SK-N-MC (cell line): ENCODE data around the gene GALM.
"Not testable (repeated sequence)": the region's sequence is repeated elsewhere in the genome, so short reads cannot be mapped to it uniquely, and the experiment has no call there.

ENCODE experiments used
- DNase-seq: peaks from one replicate; pipeline ENCODE4 v3.0.0-alpha.2; 2011; ENCODE audit warnings: low read depth, low spot score
- H3K27ac ChIP-seq: fragments of 200-600 bp; sonication (generic); 2 replicates; pipeline ENCODE4 v1.5.1; 2016; ENCODE audit warnings: mixed run types
- H3K36me3 ChIP-seq: fragments of 200-600 bp; sonication (generic); 2 replicates; pipeline ENCODE4 v1.6.1; 2017; ENCODE audit warnings: antibody characterized with exemption, low read length, mixed read lengths; ENCODE audit not compliant: insufficient read depth
- H3K4me3 ChIP-seq: fragments of 200-600 bp; sonication (generic); 2 replicates; pipeline ENCODE4 v1.5.1; 2016
- H3K9ac ChIP-seq: fragments of 200-600 bp; sonication (generic); 2 replicates; pipeline ENCODE4 v1.8.0; 2017; ENCODE audit warnings: mixed run types, mixed read lengths; ENCODE audit not compliant: insufficient read length
- H3K9me3 ChIP-seq: fragments of 200-600 bp; sonication (generic); 2 replicates; pipeline ENCODE4 v1.6.1; 2017; ENCODE audit warnings: low read depth, mild to moderate bottlenecking, antibody characterized with exemption, low read length, moderate library complexity, mixed read lengths
- EZH2 ChIP-seq: fragments of 200-600 bp; sonication (generic); IDR thresholded peaks from one replicate; pipeline ENCODE4 v1.6.1; 2017; ENCODE audit warnings: antibody characterized with exemption
- FOXP2 ChIP-seq: optimal IDR thresholded peaks from 2 replicates; pipeline ENCODE3; 2011; ENCODE audit warnings: mild to moderate bottlenecking, moderate library complexity; ENCODE audit not compliant: insufficient read depth; ENCODE audit errors: extremely low read length, control extremely low read depth
- POLR2AphosphoS5 ChIP-seq: IDR thresholded peaks from 2 replicates; pipeline ENCODE4 v1.6.1; 2012; ENCODE audit warnings: mild to moderate bottlenecking, low read depth, low read length, borderline replicate concordance

The GALM gene

GRCh38 chr2:38709567-38710194 lies 43.8 kb downstream of the GALM start:
- H3K27ac ChIP-seq, result no peak overlapping the region

GRCh38 chr2:38711558-38711957 lies 45.6 kb downstream of the GALM start:
- Histone ChIP-seq H3K9me3 (no peaks in the 10 kb centered on the region), H3K27ac (no peak overlapping the region), H3K9ac (no peak overlapping the region), H3K36me3 (no peaks in the 10 kb centered on the region), H3K4me3 (no peak overlapping the region)
- DNase-seq, result no peak
- TF ChIP-seq POLR2AphosphoS5 (no peak), FOXP2 (no peak), EZH2 (no peak)

More at GRCh38 chr2:38709567-38710194, 43.8 kb downstream of the GALM start:
- DNase-seq, result no peak
- H3K36me3 ChIP-seq, result no peaks in the 10 kb centered on the region
- no peak for TF ChIP-seq POLR2AphosphoS5
- H3K9me3 ChIP-seq, result no peaks in the 10 kb centered on the region
- no peak overlapping the region for H3K4me3 ChIP-seq
- H3K9ac ChIP-seq, result no peak overlapping the region

GRCh38 chr2:38712413-38712812 lies 46.5 kb downstream of the GALM start:
- Histone ChIP-seq H3K36me3 (no peaks in the 10 kb centered on the region), H3K9ac (no peak overlapping the region), H3K9me3 (no peaks in the 10 kb centered on the region), H3K4me3 (no peak overlapping the region), H3K27ac (no peak overlapping the region)
- no peak for DNase-seq
- no peak for TF ChIP-seq FOXP2
- no peak for TF ChIP-seq EZH2
- no peak for TF ChIP-seq POLR2AphosphoS5

- Histone ChIP-seq H3K9me3 (no peaks in the 10 kb centered on the region), H3K4me3 (no peak overlapping the region), H3K27ac (no peak overlapping the region), H3K36me3 (no peaks in the 10 kb centered on the region), H3K9ac (no peak overlapping the region)
- TF ChIP-seq POLR2AphosphoS5 (no peak), EZH2 (no peak), FOXP2 (no peak)
- DNase-seq, result no peak
Measured at GRCh38 chr2:38712871-38713270, 47.0 kb downstream of the GALM start.

- H3K27ac ChIP-seq, result no peak overlapping the region
- no peak for DNase-seq
- no peak overlapping the region for H3K4me3 ChIP-seq
- H3K9ac ChIP-seq, result no peak overlapping the region
- H3K9me3 ChIP-seq, result no peaks in the 10 kb centered on the region
- H3K36me3 ChIP-seq, result no peaks in the 10 kb centered on the region
- TF ChIP-seq POLR2AphosphoS5 (no peak), EZH2 (no peak), FOXP2 (no peak)
Measured at GRCh38 chr2:38713338-38713737, 47.4 kb downstream of the GALM start.

GRCh38 chr2:38714941-38715340 lies 49.0 kb downstream of the GALM start:
- H3K36me3 ChIP-seq, H3K9ac ChIP-seq, DNase-seq, H3K27ac ChIP-seq, H3K4me3 ChIP-seq, H3K9me3 ChIP-seq: not testable (repeated sequence)

- no peak overlapping the region for H3K9ac ChIP-seq
- no peak overlapping the region for H3K27ac ChIP-seq
- DNase-seq, result no peak
- no peaks in the 10 kb centered on the region for H3K36me3 ChIP-seq
- H3K4me3 ChIP-seq, result no peak overlapping the region
- H3K9me3 ChIP-seq, result no peaks in the 10 kb centered on the region
- TF ChIP-seq FOXP2 (no peak), POLR2AphosphoS5 (no peak), EZH2 (no peak)
Measured at GRCh38 chr2:38716185-38716584, 50.3 kb downstream of the GALM start.

- no peak overlapping the region for H3K9ac ChIP-seq
- H3K27ac ChIP-seq, result no peak overlapping the region
Measured at GRCh38 chr2:38718601-38719000, 52.7 kb downstream of the GALM start.

GRCh38 chr2:38719706-38720105 lies 53.8 kb downstream of the GALM start:
- no peaks in the 10 kb centered on the region for H3K9me3 ChIP-seq
- H3K9ac ChIP-seq, result no peak overlapping the region
- no peak overlapping the region for H3K4me3 ChIP-seq
- TF ChIP-seq FOXP2, result no peak
- TF ChIP-seq POLR2AphosphoS5, result no peak
- no peak for TF ChIP-seq EZH2
- no peak for DNase-seq
- no peaks in the 10 kb centered on the region for H3K36me3 ChIP-seq
- no peak overlapping the region for H3K27ac ChIP-seq

More at GRCh38 chr2:38718601-38719000, 52.7 kb downstream of the GALM start:
- no peak for DNase-seq
- Histone ChIP-seq H3K9me3 (no peaks in the 10 kb centered on the region), H3K36me3 (no peaks in the 10 kb centered on the region), H3K4me3 (no peak overlapping the region)
- TF ChIP-seq FOXP2 (no peak), EZH2 (no peak), POLR2AphosphoS5 (no peak)
